ENCODE data around the gene NEGR1. TPM values are rescaled to one million over a fixed set of nuclear protein-coding genes. Genes with fewer than 3 reads are reported as not detected.

Gene NEGR1
- total RNA-seq, 4 donors from 2014 or later: 1.6 to 4.7 (median 2.3) TPM

DNA sequence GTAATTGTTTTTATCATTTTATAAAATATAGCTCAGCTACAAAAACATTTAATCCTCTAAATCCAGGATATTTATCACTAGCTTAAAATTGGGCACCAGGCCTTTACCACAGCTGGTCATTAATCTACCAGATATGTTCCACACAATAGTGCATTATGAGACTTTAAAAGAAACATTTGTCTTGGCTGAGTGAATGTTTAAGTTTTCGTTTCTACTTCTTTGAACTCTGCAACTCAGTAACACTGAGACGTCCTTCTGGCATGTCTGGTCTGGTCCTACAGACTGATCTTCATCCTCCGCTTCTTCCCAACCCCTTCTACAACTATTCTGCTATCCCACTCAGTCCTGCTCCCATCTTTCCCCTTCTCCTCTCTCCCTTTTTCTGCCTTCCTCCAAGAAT lies 296.2 kb downstream of the NEGR1 start:
- H3K36me3 ChIP-seq: no peaks in the 10 kb centered on the region
- TF ChIP-seq, protein P1, sequence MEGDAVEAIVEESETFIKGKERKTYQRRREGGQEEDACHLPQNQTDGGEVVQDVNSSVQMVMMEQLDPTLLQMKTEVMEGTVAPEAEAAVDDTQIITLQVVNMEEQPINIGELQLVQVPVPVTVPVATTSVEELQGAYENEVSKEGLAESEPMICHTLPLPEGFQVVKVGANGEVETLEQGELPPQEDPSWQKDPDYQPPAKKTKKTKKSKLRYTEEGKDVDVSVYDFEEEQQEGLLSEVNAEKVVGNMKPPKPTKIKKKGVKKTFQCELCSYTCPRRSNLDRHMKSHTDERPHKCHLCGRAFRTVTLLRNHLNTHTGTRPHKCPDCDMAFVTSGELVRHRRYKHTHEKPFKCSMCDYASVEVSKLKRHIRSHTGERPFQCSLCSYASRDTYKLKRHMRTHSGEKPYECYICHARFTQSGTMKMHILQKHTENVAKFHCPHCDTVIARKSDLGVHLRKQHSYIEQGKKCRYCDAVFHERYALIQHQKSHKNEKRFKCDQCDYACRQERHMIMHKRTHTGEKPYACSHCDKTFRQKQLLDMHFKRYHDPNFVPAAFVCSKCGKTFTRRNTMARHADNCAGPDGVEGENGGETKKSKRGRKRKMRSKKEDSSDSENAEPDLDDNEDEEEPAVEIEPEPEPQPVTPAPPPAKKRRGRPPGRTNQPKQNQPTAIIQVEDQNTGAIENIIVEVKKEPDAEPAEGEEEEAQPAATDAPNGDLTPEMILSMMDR (IDR thresholded peaks at IDR 0.05): no peak
- no peak for TF ChIP-seq POLR2A (IDR thresholded peaks at IDR 0.05)
- no peak overlapping the region for H3K4me3 ChIP-seq
- no peaks in the 10 kb centered on the region for H3K9me3 ChIP-seq
- no peaks in the 10 kb centered on the region for H3K4me1 ChIP-seq
- H3K27ac ChIP-seq: no peak overlapping the region
- H3K27me3 ChIP-seq: no peaks in the 10 kb centered on the region
- no peak for DNase-seq

DNA sequence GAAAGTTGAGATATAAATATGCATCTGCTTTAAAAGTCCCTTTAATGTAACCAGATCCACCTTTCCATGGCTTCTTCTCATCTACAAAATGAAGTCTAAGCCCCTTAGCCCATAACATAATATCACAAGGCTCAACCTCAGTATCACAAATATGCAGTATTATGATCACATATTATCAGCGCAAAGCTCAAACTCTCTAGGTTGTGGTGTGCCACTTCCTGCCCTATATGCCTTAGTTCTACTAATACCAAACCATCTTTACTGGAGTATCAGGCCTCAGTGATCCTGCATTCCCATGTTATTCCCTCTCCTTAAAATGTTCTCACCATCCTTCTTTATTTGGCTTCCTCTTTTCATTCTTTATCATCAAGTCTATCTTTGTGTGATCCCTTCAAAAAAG lies 301.8 kb downstream of the NEGR1 start:
- Histone ChIP-seq H3K27me3 (no peaks in the 10 kb centered on the region), H3K4me3 (no peak overlapping the region), H3K36me3 (no peaks in the 10 kb centered on the region), H3K4me1 (no peaks in the 10 kb centered on the region), H3K9me3 (no peaks in the 10 kb centered on the region), H3K27ac (no peak overlapping the region)
- no peak for DNase-seq
- TF ChIP-seq, protein P1 (IDR thresholded peaks at IDR 0.05): no peak
- no peak for TF ChIP-seq POLR2A (IDR thresholded peaks at IDR 0.05)

DNA sequence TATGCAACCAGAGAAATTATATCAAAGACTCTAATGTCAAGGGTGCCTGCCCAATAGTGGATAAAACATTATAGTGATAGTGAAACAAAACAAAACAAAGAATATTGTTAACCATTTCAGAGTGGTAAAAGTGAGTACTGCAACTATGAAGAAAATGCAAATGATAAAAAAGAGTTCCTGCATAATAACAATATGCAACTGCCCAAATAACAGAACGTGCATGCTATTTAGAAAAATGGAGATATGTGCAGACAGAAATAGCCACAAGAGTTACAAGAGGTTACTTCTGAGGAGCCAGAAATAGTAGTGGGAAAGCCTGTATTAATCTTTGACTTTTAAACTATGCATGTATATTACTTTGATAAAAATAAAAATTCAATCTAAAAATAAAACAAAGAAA lies 302.5 kb downstream of the NEGR1 start:
- Histone ChIP-seq H3K27me3 (no peaks in the 10 kb centered on the region), H3K27ac (no peak overlapping the region), H3K9me3 (no peaks in the 10 kb centered on the region), H3K4me3 (no peak overlapping the region), H3K36me3 (no peaks in the 10 kb centered on the region), H3K4me1 (no peaks in the 10 kb centered on the region)
- DNase-seq: no peak
- TF ChIP-seq, protein P1 (IDR thresholded peaks at IDR 0.05): no peak
- no peak for TF ChIP-seq POLR2A (IDR thresholded peaks at IDR 0.05)

DNA sequence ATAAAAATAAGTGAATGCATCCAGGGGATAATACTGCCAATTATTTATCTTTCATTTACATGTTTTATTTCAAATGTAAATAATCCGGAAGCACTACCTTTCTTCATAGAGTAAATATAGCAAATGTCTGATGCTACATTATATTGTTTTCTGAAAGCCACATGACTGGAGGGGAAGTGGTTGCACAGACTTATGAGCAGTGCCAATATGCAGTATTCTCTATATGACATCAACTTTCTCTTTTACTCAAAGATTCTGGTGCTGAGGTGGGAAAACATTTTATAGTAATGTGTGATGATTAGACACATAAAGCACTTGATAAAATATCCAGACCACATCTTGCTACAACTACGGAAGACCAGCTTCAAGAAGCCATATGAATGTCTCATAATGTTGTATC lies 314.7 kb downstream of the NEGR1 start:
- Histone ChIP-seq H3K36me3 (no peaks in the 10 kb centered on the region), H3K9me3 (no peaks in the 10 kb centered on the region), H3K4me1 (no peaks in the 10 kb centered on the region), H3K27me3 (no peaks in the 10 kb centered on the region), H3K27ac (no peak overlapping the region), H3K4me3 (no peak overlapping the region)
- TF ChIP-seq POLR2A (IDR thresholded peaks at IDR 0.05): no peak
- TF ChIP-seq, protein P1 (IDR thresholded peaks at IDR 0.05): no peak
- no peak for DNase-seq

DNA sequence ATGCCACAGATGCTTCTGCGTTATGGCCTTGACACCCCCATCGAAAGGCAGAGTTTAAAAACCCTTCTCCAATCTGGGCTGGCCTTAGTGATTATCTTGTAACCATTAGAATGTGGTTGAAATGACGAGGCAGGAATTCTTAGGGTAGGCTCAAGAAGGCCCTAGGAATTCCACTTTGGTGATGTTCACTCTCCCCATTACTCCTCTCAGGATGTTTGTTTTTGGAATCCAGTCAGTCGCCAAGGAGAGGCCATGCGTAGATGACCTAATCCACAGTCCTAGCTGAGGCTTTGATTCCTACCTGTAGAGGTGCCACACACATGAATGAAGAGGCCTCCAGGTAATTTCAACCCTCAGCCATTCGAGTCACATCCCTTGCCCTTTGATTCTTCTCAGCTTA lies 318.2 kb downstream of the NEGR1 start:
- no peak overlapping the region for H3K27ac ChIP-seq
- no peak for TF ChIP-seq POLR2A (IDR thresholded peaks at IDR 0.05)
- TF ChIP-seq, protein P1 (IDR thresholded peaks at IDR 0.05): no peak

More for the DNA sequence above, 318.2 kb downstream of the NEGR1 start:
- no peak for DNase-seq
- H3K4me1 ChIP-seq: no peaks in the 10 kb centered on the region
- H3K27me3 ChIP-seq: no peaks in the 10 kb centered on the region
- H3K36me3 ChIP-seq: no peaks in the 10 kb centered on the region
- no peaks in the 10 kb centered on the region for H3K9me3 ChIP-seq
- H3K4me3 ChIP-seq: no peak overlapping the region

Measured in Peyer's patch (tissue), 4 donors.